ENCODE results near the gene ARMC9. TPM values are rescaled to one million over a fixed set of nuclear protein-coding genes. Genes with fewer than 3 reads are reported as not detected.
"Not testable (repeated sequence)": the region's sequence is repeated elsewhere in the genome, so short reads cannot be mapped to it uniquely, and the experiment has no call there.

The ARMC9 gene
- total RNA-seq, 2 experiments from 2014 or later = 1.0 to 1.4 TPM

DNA sequence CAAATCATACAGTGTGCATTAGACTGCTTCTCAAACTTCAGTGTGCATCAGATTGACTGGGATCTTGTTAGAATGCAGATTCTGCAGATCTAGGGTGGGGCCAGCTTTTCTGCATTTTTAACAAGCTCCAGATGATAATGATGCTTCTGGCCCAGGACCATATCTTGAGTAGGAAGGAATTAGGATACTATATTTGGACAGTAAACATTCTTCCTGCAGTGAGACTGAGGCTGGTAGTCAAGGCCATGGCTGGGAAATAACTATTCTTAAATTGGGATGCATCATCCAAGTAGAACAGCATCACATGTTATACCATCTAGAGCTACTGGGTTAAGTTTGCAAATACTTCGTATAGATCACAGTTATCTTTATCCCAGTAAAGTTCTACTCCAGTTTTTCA, 28.4 kb upstream of the ARMC9 start:
- intact Hi-C loops (cut with micrococcal nuclease) = no loop called here
- Mint-ChIP-seq H3K27ac (no peak overlapping the region), H3K4me1 (ENCODE audit: low read depth) (peaks cover 22% of the 10 kb centered on the region), H3K9me3 (no peaks in the 10 kb centered on the region), H3K27me3 (ENCODE audit: low read depth) (no peaks in the 10 kb centered on the region), H3K36me3 (ENCODE audit: low read depth) (peaks cover 48% of the 10 kb centered on the region), H3K4me3 (no peak overlapping the region)
- no peak for DNase-seq
- CTCF ChIA-PET = no interaction called here

- no peak for DNase-seq
- H3K4me3 Mint-ChIP-seq = no peak overlapping the region
- no peaks in the 10 kb centered on the region for H3K27me3 Mint-ChIP-seq (ENCODE audit: low read depth)
- CTCF ChIA-PET = no interaction called here
- H3K27ac Mint-ChIP-seq = no peak overlapping the region
- no peaks in the 10 kb centered on the region for H3K9me3 Mint-ChIP-seq
- H3K4me1 Mint-ChIP-seq (ENCODE audit: low read depth) = peaks cover 18% of the 10 kb centered on the region
- intact Hi-C loops (cut with micrococcal nuclease) = no loop called here
- H3K36me3 Mint-ChIP-seq (ENCODE audit: low read depth) = peaks cover 48% of the 10 kb centered on the region
These were observed 26.4 kb upstream of the ARMC9 start for GRCh38 chr2:231172025-231172424.

DNA sequence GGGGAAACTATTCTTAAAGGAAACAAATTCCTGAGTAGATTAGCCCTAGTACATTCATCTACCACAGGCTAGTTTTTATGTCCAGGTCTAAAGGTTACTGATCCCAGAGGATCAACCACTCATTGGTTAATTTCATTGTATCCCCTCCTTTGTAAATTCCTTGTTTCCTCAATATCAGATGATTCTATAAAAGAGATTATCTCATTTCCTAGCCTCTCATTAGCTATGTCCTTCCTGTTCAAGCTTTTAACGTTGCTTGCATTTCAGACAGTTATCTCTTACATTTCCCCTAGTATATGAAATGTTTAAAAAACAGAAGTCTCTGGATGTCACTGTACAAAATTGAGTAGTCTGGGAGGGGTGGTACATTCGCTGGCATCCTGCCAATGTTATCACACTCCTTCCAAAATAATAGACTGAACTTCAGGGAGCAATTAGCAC, 24.2 kb upstream of the ARMC9 start:
- Mint-ChIP-seq H3K27ac (no peak overlapping the region), H3K9me3 (no peaks in the 10 kb centered on the region), H3K36me3 (ENCODE audit: low read depth) (peaks cover 33% of the 10 kb centered on the region), H3K4me3 (no peak overlapping the region), H3K27me3 (ENCODE audit: low read depth) (no peaks in the 10 kb centered on the region), H3K4me1 (ENCODE audit: low read depth) (peaks cover 5% of the 10 kb centered on the region)
- DNase-seq = no peak
- CTCF ChIA-PET = interaction anchor here (0.6 kb wide), 1 partner anchor 41 kb away, joined by 4 read pairs; no protein-coding TSS in a partner anchor
- intact Hi-C loops (cut with micrococcal nuclease) = no loop called here

GRCh38 chr2:231176066-231176465, 22.4 kb upstream of the ARMC9 start:
- CTCF ChIA-PET = interaction anchor here (0.7 to 1.4 kb wide), 2 partner anchors 230 to 1107 kb away, joined by 3 to 4 read pairs; no protein-coding TSS in a partner anchor
- intact Hi-C loops (cut with micrococcal nuclease) = no loop called here
- Mint-ChIP-seq H3K4me1 (ENCODE audit: low read depth) (peaks cover 5% of the 10 kb centered on the region), H3K36me3 (ENCODE audit: low read depth) (peaks cover 21% of the 10 kb centered on the region), H3K4me3 (no peak overlapping the region), H3K27ac (no peak overlapping the region), H3K9me3 (no peaks in the 10 kb centered on the region), H3K27me3 (ENCODE audit: low read depth) (no peaks in the 10 kb centered on the region)
- DNase-seq = no peak

- peaks cover 5% of the 10 kb centered on the region for H3K4me1 Mint-ChIP-seq (ENCODE audit: low read depth)
- H3K36me3 Mint-ChIP-seq (ENCODE audit: low read depth) = peaks cover 17% of the 10 kb centered on the region
- intact Hi-C loops (cut with micrococcal nuclease) = no loop called here
- H3K4me3 Mint-ChIP-seq = no peak overlapping the region
- H3K27ac Mint-ChIP-seq = no peak overlapping the region
- H3K9me3 Mint-ChIP-seq = no peaks in the 10 kb centered on the region
- CTCF ChIA-PET = no interaction called here
- H3K27me3 Mint-ChIP-seq (ENCODE audit: low read depth) = no peaks in the 10 kb centered on the region
- no peak for DNase-seq
These were observed 21.0 kb upstream of the ARMC9 start for GRCh38 chr2:231177156-231178025.

- intact Hi-C loops (cut with micrococcal nuclease); H3K9me3 Mint-ChIP-seq; H3K4me1 Mint-ChIP-seq (ENCODE audit: low read depth); DNase-seq; H3K4me3 Mint-ChIP-seq; H3K27ac Mint-ChIP-seq; H3K27me3 Mint-ChIP-seq (ENCODE audit: low read depth); CTCF ChIA-PET: not testable (repeated sequence)
- peaks cover 14% of the 10 kb centered on the region for H3K36me3 Mint-ChIP-seq (ENCODE audit: low read depth)
These were observed 19.6 kb upstream of the ARMC9 start for GRCh38 chr2:231178805-231179204.

GRCh38 chr2:231181860-231182512, 16.4 kb upstream of the ARMC9 start:
- Mint-ChIP-seq H3K4me3 (no peak overlapping the region), H3K27ac (no peak overlapping the region), H3K36me3 (ENCODE audit: low read depth) (no peaks in the 10 kb centered on the region), H3K9me3 (no peaks in the 10 kb centered on the region), H3K4me1 (ENCODE audit: low read depth) (peaks cover 4% of the 10 kb centered on the region), H3K27me3 (ENCODE audit: low read depth) (no peaks in the 10 kb centered on the region)
- intact Hi-C loops (cut with micrococcal nuclease) = no loop called here
- CTCF ChIA-PET = no interaction called here
- DNase-seq = no peak

DNA sequence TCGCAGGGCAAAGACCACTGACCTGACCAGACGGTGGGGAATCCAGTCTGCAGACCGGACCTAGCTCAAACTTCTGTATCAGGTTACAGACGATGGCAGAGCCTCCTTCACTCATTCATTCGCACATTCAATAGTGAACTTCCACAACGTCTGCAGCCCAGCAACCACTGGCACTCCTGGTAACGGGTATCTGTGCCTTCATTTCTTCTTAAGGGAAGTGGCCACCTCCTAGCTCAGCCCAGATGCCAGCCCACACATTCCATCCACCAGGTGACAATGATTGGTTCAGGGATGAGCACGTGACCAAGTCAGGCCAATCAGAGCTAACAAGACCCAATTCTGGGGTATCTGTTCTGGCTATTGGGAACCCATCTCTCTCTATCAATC, 15.9 kb upstream of the ARMC9 start:
- Mint-ChIP-seq H3K27ac (no peak overlapping the region), H3K4me1 (ENCODE audit: low read depth) (peaks cover 1% of the 10 kb centered on the region), H3K4me3 (no peak overlapping the region), H3K36me3 (ENCODE audit: low read depth) (no peaks in the 10 kb centered on the region), H3K9me3 (no peaks in the 10 kb centered on the region), H3K27me3 (ENCODE audit: low read depth) (peaks cover under 1% of the 10 kb centered on the region)
- intact Hi-C loops (cut with micrococcal nuclease) = no loop called here
- CTCF ChIA-PET = no interaction called here
- no peak for DNase-seq

- CTCF ChIA-PET = no interaction called here
- no peak overlapping the region for H3K27ac Mint-ChIP-seq
- H3K4me1 Mint-ChIP-seq (ENCODE audit: low read depth) = no peaks in the 10 kb centered on the region
These were observed 14.6 kb upstream of the ARMC9 start for GRCh38 chr2:231183851-231184250.

DNA sequence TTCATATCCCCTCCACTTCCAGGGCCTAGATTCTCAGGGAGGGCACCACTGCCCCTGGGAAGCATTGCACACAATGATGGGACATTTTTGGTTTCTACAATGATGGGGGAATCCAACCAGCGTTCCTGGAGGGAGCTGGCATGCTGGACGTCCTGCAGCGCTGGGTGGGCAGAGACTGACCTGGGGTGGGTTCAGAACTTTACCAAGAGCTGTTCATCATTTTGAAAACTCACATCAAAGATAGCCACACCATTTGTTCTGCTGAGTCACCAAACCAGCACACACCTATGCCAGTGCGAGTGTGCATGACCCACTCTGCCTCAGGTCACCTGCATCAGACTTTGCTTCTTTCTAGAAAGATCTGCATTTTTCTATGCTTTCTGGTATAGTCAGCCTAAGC, 14.1 kb upstream of the ARMC9 start:
- intact Hi-C loops (cut with micrococcal nuclease) = no loop called here
- no peaks in the 10 kb centered on the region for H3K9me3 Mint-ChIP-seq
- DNase-seq = no peak
- CTCF ChIA-PET = no interaction called here
- H3K27ac Mint-ChIP-seq = no peak overlapping the region
- peaks cover 6% of the 10 kb centered on the region for H3K27me3 Mint-ChIP-seq (ENCODE audit: low read depth)
- H3K4me1 Mint-ChIP-seq (ENCODE audit: low read depth) = no peaks in the 10 kb centered on the region
- H3K36me3 Mint-ChIP-seq (ENCODE audit: low read depth) = no peaks in the 10 kb centered on the region
- no peak overlapping the region for H3K4me3 Mint-ChIP-seq

More at GRCh38 chr2:231183851-231184250, 14.6 kb upstream of the ARMC9 start:
- Mint-ChIP-seq H3K36me3 (ENCODE audit: low read depth) (no peaks in the 10 kb centered on the region), H3K9me3 (no peaks in the 10 kb centered on the region), H3K4me3 (no peak overlapping the region), H3K27me3 (ENCODE audit: low read depth) (peaks cover 6% of the 10 kb centered on the region)
- intact Hi-C loops (cut with micrococcal nuclease) = no loop called here
- DNase-seq = no peak

DNA sequence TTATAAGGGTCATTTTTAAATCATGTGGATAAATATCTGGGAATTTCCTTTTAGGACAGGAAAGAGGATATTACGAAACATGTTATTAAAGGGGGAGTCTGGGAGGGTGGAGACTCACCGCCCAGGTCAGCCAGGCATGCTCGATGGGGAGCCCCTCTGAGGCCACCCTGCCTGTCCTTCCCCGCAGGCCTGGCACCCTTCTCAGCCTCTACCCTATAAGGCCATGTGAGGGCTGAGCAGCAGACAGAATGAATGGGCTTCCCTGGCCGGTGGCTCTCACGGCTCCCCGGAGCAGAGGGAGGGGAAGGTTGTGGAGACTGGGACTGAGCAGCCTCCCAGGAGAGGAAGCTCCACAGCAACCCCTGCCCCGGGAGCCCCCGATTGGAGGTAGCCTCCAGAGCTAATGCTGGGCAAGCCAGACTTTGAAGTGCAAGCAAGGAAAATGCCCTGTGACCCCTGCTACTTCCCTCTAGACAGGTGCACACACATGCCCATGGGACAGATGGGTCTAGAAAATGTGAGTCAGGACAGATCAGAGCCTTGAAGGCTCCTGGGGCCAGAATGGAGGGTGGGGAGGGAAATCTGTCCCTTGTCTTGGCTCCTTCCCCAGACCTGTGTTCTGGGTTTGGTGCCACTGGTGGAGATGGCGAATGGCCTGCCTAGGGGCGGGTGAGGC, 13.2 kb upstream of the ARMC9 start:
- H3K36me3 Mint-ChIP-seq (ENCODE audit: low read depth) = no peaks in the 10 kb centered on the region
- no peak overlapping the region for H3K4me3 Mint-ChIP-seq
- intact Hi-C loops (cut with micrococcal nuclease) = no loop called here
- H3K27me3 Mint-ChIP-seq (ENCODE audit: low read depth) = peaks cover 11% of the 10 kb centered on the region
- no peak for DNase-seq
- no peaks in the 10 kb centered on the region for H3K4me1 Mint-ChIP-seq (ENCODE audit: low read depth)
- H3K9me3 Mint-ChIP-seq = no peaks in the 10 kb centered on the region
- no peak overlapping the region for H3K27ac Mint-ChIP-seq
- CTCF ChIA-PET = interaction anchor here (0.6 kb wide), 1 partner anchor 220 kb away, joined by 3 read pairs; no protein-coding TSS in a partner anchor

DNA sequence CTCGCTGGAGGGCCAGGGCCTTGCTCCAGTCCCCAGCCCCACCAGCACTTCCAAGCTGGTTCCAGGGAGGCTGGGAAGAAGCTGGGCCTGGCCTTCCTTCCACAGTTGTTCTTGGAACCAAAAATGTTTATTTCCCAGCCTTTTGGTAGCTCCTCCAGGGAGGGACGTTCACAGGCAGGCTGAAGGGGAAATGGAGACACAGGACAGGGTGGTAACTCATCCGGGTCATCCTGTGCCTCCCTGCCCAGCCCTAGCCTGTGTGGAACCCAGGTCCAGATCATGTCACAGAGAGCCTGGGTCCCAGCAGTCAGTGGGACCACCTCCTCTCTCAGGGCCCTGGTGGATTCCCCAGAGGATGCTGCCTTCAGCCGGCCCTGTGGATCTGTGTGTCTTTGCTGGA, 12.5 kb upstream of the ARMC9 start:
- intact Hi-C loops (cut with micrococcal nuclease) = no loop called here
- H3K4me1 Mint-ChIP-seq (ENCODE audit: low read depth) = no peaks in the 10 kb centered on the region
- H3K36me3 Mint-ChIP-seq (ENCODE audit: low read depth) = no peaks in the 10 kb centered on the region
- H3K27ac Mint-ChIP-seq = no peak overlapping the region
- peaks cover 14% of the 10 kb centered on the region for H3K27me3 Mint-ChIP-seq (ENCODE audit: low read depth)
- CTCF ChIA-PET = interaction anchor here (0.8 kb wide), 1 partner anchor 12 kb away, joined by 3 read pairs; no protein-coding TSS in a partner anchor
- DNase-seq = no peak
- H3K9me3 Mint-ChIP-seq = no peaks in the 10 kb centered on the region
- no peak overlapping the region for H3K4me3 Mint-ChIP-seq

Data from activated naive CD4-positive, alpha-beta T cell treated with anti-CD3 and anti-CD28 coated beads for 36 hours (primary cell).